Prostate gland (tissue), 2 donors: ENCODE results near the gene POP5. TPM values are rescaled to one million over a fixed set of nuclear protein-coding genes. Genes with fewer than 3 reads are reported as not detected.

Experiments used
- DNase-seq: peaks from one replicate; pipeline ENCODE4 v3.0.0-alpha.2; 2019; ENCODE audit warnings: low spot score
- H3K27ac ChIP-seq, 2 donors: fragments of 200-600 bp; sonication (generic); 2 replicates each; pipeline ENCODE4 v1.5.1; 2017 to 2019
- H3K27me3 ChIP-seq: fragments of 200-600 bp; sonication (generic); replicated peaks from 2 replicates; pipeline ENCODE4 v1.5.1; 2019; ENCODE audit not compliant: insufficient read depth
- H3K36me3 ChIP-seq, 2 donors: fragments of 200-600 bp; sonication (generic); 1 replicate in 1 of 2; 2 replicates in 1 of 2; pipeline versions ENCODE4 v1.5.1 to v1.8.1; 2017 to 2019
- H3K4me1 ChIP-seq: fragments of 200-600 bp; sonication (generic); replicated peaks from 2 replicates; pipeline ENCODE4 v1.5.1; 2019
- H3K4me3 ChIP-seq, 2 donors: fragments of 200-600 bp; sonication (generic); 2 replicates each; pipeline ENCODE4 v1.5.1; 2017 to 2019
- H3K9me3 ChIP-seq: fragments of 200-600 bp; sonication (generic); 2 replicates; pipeline ENCODE4 v1.5.1; 2017
- CTCF ChIP-seq, 4 experiments: fragments of 200-600 bp in 2 of 4; fragments of 450-650 bp in 2 of 4; sonication (generic) in 2 of 4; IDR thresholded peaks; 1 replicate in 3 of 4; 2 replicates in 1 of 4; pipeline ENCODE4 v1.5.1; 2016 to 2019; ENCODE audit warnings: antibody characterized with exemption in 4 of 4, mild to moderate bottlenecking in 2 of 4, moderate library complexity in 2 of 4
- POLR2A ChIP-seq: fragments of 450-650 bp; IDR thresholded peaks from one replicate; pipeline ENCODE4 v1.6.1; 2016; ENCODE audit warnings: antibody characterized with exemption, mild to moderate bottlenecking
- POLR2AphosphoS5 ChIP-seq: sonication (generic); formaldehyde crosslinking; IDR thresholded peaks from one replicate; pipeline ENCODE4 v1.6.1; 2017; ENCODE audit warnings: antibody characterized with exemption
- WGBS: methylation state at CpG from one replicate; pipeline ENCODE4 v1.1.5; 2018; 5-methylcytosine and 5-hydroxymethylcytosine counted together
- intact Hi-C: fragments of 100-400 bp; cut with DNase I; formaldehyde crosslinking; loops from one replicate; pipeline ENCODE4 v1.14.2; 2022
- total RNA-seq, 2 donors: library from RNA; depleted of rRNA; stranded (reverse); fragments of >200 nt; gene quantifications; one replicate each; pipeline ENCODE4 v1.1.0, GENCODE V29; 2016

POP5 gene
- 10 to 100 TPM; 39.3 to 45.2 TPM for total RNA-seq

- Histone ChIP-seq H3K4me3 (peak within 1 kb of the TSS; percentile 70 to 76), H3K27ac (peak within 1 kb of the TSS; percentile 57 to 64), H3K4me1 (peaks cover 7% of the 10 kb centered on the region), H3K27me3 (no peaks in the 10 kb centered on the region), H3K36me3 (peaks cover 9 to 18% of the 10 kb centered on the region in 2 donors), H3K9me3 (no peaks in the 10 kb centered on the region)
- peak; percentile 96 for DNase-seq
- WGBS, result under 1% methylated on average over 55 of the region's 56 CpGs
- TF ChIP-seq CTCF (IDR thresholded peaks at IDR 0.05) (peak in 1 of 4 experiments; percentile 23), POLR2AphosphoS5 (peak; percentile 97), POLR2A (peak; percentile 28)
- intact Hi-C loops, result loop anchor here (2.0 to 5.0 kb wide), 4 partner anchors 66 to 526 kb away; partner anchors contain the start of gene UNC119B
Observed at GRCh38 chr12:120580787-120581723, at the start of gene POP5. POP5 (minus strand) TSS chr12:120581402; CDS start chr12:120581362, 40 bp downstream.

- TF ChIP-seq POLR2A (no peak), CTCF (IDR thresholded peaks at IDR 0.05) (no peak)
- intact Hi-C loops, result no loop called here
- Histone ChIP-seq H3K9me3 (no peaks in the 10 kb centered on the region), H3K4me3 (no peak overlapping the region), H3K27me3 (no peaks in the 10 kb centered on the region), H3K27ac (no peak overlapping the region), H3K36me3 (no peaks in the 10 kb centered on the region), H3K4me1 (no peaks in the 10 kb centered on the region)
- 47% methylated on average over 15 of the region's 15 CpGs for WGBS
- DNase-seq, result no peak
Observed at GRCh38 chr12:120630104-120630892, 49.1 kb upstream of the POP5 start.

- no peak overlapping the region for H3K27ac ChIP-seq
- H3K36me3 ChIP-seq, result no peaks in the 10 kb centered on the region
- H3K9me3 ChIP-seq, result no peaks in the 10 kb centered on the region
- TF ChIP-seq POLR2AphosphoS5 (no peak), CTCF (IDR thresholded peaks at IDR 0.05) (no peak), POLR2A (no peak)
- no peaks in the 10 kb centered on the region for H3K27me3 ChIP-seq
- H3K4me1 ChIP-seq, result no peaks in the 10 kb centered on the region
- WGBS, result 68% methylated on average over 4 of the region's 4 CpGs
- no peak for DNase-seq
- intact Hi-C loops, result no loop called here
- no peak overlapping the region for H3K4me3 ChIP-seq
Observed at GRCh38 chr12:120628919-120629318, 47.7 kb upstream of the POP5 start.

GRCh38 chr12:120625557-120626419 is 44.6 kb upstream of the POP5 start:
- no peaks in the 10 kb centered on the region for H3K4me1 ChIP-seq
- no peaks in the 10 kb centered on the region for H3K9me3 ChIP-seq
- WGBS, result 72% methylated on average over 26 of the region's 26 CpGs
- no peak overlapping the region for H3K27ac ChIP-seq
- H3K4me3 ChIP-seq, result no peak overlapping the region
- intact Hi-C loops, result no loop called here
- no peaks in the 10 kb centered on the region for H3K36me3 ChIP-seq
- no peak for DNase-seq
- no peaks in the 10 kb centered on the region for H3K27me3 ChIP-seq
- TF ChIP-seq POLR2AphosphoS5 (no peak), POLR2A (no peak), CTCF (IDR thresholded peaks at IDR 0.05) (no peak)
